Lower leg skin (tissue), 4 donors: ENCODE results near the gene MYLK4. TPM values are rescaled to one million over a fixed set of nuclear protein-coding genes. Genes with fewer than 3 reads are reported as not detected.

Experiments used
- DNase-seq, 2 donors: peaks; one replicate each; pipeline ENCODE4 v3.0.0-alpha.2; 2019; ENCODE audit warnings: low spot score in 2 of 2
- H3K4me3 ChIP-seq: fragments of 200-600 bp; sonication (generic); 2 replicates; pipeline ENCODE4 v1.5.1; 2017; ENCODE audit warnings: mild to moderate bottlenecking, low read depth; ENCODE audit not compliant: poor library complexity, severe bottlenecking
- POLR2A ChIP-seq, 2 donors: fragments of 450-650 bp; IDR thresholded peaks; one replicate each; pipeline ENCODE4 v1.6.1; 2016 to 2017; ENCODE audit warnings: antibody characterized with exemption in 2 of 2, mild to moderate bottlenecking in 1 of 2, moderate library complexity in 1 of 2
- WGBS, 2 donors: methylation state at CpG; one replicate each; pipeline ENCODE4 v1.1.5; 2018; 5-methylcytosine and 5-hydroxymethylcytosine counted together
- intact Hi-C: fragments of 100-400 bp; cut with DNase I; formaldehyde crosslinking; loops from one replicate; pipeline ENCODE4 v1.15.0; 2023; ENCODE audit warnings: low total_unique reads
- total RNA-seq, 4 donors: library from RNA; depleted of rRNA; stranded (reverse); fragments of >200 nt; gene quantifications; one replicate each; pipeline ENCODE4 v1.1.0, GENCODE V29; 2016
- TF ChIP-seq, protein P1 (sequence below), 3 donors: fragments of 450-650 bp; IDR thresholded peaks; one replicate each; pipeline ENCODE4 v1.5.1; 2016; ENCODE audit warnings: antibody characterized with exemption in 3 of 3, mild to moderate bottlenecking in 3 of 3, moderate library complexity in 2 of 3

MYLK4 gene
- total RNA-seq, 4 donors from 2014 or later, result 0.97 to 3.8 (median 2.5) TPM

DNA sequence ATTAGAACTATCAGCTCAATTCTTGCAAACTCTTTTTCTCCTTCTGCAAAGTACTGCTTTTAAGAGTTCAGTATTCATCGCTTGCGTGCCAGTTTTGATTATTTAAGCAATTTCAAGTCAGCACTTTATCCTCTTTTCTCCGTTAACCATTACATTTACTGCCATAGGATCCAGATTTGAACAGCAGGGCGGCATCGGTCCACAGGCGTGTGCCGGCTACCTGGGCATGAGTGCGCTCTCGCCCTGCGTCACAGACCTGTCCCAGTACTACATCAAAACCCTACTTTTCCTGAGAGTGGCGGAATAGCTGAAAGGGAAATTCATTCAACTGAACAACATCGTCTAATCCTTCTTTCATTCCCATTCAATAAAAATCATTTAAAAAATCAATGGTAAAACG lies 53.4 kb downstream of the MYLK4 start:
- TF ChIP-seq, protein P1, sequence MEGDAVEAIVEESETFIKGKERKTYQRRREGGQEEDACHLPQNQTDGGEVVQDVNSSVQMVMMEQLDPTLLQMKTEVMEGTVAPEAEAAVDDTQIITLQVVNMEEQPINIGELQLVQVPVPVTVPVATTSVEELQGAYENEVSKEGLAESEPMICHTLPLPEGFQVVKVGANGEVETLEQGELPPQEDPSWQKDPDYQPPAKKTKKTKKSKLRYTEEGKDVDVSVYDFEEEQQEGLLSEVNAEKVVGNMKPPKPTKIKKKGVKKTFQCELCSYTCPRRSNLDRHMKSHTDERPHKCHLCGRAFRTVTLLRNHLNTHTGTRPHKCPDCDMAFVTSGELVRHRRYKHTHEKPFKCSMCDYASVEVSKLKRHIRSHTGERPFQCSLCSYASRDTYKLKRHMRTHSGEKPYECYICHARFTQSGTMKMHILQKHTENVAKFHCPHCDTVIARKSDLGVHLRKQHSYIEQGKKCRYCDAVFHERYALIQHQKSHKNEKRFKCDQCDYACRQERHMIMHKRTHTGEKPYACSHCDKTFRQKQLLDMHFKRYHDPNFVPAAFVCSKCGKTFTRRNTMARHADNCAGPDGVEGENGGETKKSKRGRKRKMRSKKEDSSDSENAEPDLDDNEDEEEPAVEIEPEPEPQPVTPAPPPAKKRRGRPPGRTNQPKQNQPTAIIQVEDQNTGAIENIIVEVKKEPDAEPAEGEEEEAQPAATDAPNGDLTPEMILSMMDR (IDR thresholded peaks at IDR 0.05), result no peak
- TF ChIP-seq POLR2A (IDR thresholded peaks at IDR 0.05), result no peak
- intact Hi-C loops, result no loop called here
- H3K4me3 ChIP-seq, result no peak overlapping the region
- 94% methylated on average over 13 of the region's 13 CpGs for WGBS, 2 donors
- no peak for DNase-seq

DNA sequence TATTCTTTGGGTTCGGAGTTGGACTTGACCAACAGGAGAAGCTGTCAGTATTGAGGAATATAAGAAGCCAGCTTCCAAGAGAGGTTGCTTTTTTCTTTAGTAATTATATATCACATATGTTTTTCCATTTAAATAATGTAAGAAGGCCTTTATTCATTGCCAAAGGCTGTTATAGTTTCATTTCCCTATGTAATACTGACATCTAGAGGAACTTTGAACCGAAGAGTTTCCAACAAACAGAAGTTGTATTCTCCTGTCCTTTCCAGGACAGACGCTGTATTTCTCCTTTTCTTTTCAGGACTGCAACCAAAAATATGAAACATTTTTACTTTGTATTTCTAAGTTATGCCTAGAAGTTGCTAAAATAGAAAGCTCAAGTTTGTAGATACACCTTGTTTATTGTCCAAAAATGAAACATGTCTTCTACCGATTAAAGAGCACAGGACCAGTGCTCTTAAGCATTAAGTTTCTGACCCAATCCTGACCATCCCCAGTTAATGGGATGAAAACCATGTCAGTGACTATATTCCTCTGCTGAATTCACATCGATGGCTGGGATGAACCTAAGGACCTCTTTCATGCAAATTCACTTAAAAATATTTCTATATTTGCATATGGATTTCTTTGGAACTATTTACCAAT lies 55.1 kb downstream of the MYLK4 start:
- no peak for TF ChIP-seq POLR2A (IDR thresholded peaks at IDR 0.05)
- TF ChIP-seq, protein P1 (IDR thresholded peaks at IDR 0.05), result no peak
- no peak for DNase-seq
- H3K4me3 ChIP-seq, result no peak overlapping the region
- 58 to 65% methylated on average over 5 of the region's 5 CpGs for WGBS, 2 donors
- intact Hi-C loops, result no loop called here

DNA sequence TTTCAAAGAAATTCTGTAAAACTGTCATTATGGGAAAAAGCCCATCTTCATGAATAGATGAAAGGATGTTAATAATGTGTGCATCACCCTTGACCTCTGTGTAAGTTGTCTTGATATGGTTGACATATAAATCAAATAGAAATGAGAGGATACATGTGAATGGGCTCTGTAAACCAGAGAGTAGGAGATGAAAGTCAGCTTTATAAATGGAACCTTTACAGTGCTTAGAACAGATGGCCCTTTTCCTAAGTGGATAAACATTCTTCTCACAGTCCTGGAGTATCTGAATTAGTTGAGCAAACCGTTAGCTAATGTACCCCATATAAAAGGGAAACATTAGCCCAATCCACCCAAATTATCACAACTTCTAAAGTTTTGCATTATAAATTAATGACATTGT lies 57.5 kb downstream of the MYLK4 start:
- no peak overlapping the region for H3K4me3 ChIP-seq
- intact Hi-C loops, result no loop called here
- TF ChIP-seq, protein P1 (IDR thresholded peaks at IDR 0.05), result no peak
- no peak for TF ChIP-seq POLR2A (IDR thresholded peaks at IDR 0.05)
- no peak for DNase-seq
- 69 to 79% methylated on average over 1 of the region's 1 CpG for WGBS, 2 donors

DNA sequence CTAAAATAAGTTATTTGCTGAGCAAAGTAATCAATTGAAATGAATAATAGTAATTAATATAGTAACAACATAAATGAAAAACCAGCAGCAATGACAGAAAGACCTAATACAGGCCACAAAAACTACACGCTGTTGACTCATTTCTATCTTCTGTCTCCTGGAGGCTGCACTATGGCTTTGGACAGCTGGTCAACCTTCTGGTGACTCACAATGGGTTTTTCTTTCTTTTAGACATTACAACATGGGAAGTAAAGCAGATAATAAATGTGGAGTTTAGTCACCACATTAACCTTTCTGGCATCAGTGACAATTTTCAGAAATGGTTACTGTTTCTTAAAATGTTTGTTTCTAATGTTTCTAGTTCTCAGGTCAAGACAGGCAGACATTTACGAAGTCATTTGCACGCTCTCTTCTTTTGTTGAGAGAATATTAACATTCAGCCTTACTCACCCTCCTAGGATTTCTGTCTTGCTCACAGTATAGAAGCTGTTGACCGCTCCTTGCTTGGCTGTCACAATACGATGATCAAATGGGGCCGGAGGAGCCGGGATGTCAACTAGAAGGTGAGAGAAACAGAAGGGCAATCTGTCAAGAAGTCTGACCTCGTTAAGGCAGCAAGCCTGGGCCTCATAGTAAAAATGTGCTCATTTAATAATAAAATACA lies 62.2 kb downstream of the MYLK4 start:
- TF ChIP-seq, protein P1 (IDR thresholded peaks at IDR 0.05), result no peak
- no peak for TF ChIP-seq POLR2A (IDR thresholded peaks at IDR 0.05)
- DNase-seq, result no peak
- intact Hi-C loops, result no loop called here
- WGBS, 2 donors, result 94 to 95% methylated on average over 8 of the region's 8 CpGs
- no peak overlapping the region for H3K4me3 ChIP-seq

DNA sequence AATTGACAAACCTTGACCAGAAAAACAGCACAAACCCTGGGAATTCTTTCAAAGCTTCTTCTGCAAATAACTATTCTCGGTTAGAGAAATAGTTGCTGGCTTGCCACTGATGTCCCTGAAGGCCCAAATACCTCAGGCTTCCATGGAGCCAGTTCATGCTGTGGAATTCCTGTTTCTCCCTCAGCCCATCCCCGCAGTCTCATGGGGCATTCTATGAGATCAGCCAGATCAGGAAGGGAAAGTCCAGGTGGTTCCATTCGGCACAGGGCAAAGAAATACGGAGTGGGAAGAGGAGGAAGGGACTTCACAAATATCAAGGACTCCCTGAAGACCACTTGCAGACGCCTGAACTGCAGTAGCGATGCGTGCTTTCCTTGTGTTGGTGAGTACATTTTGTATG lies 63.3 kb downstream of the MYLK4 start:
- intact Hi-C loops, result no loop called here
- no peak for DNase-seq
- TF ChIP-seq, protein P1 (IDR thresholded peaks at IDR 0.05), result no peak
- TF ChIP-seq POLR2A (IDR thresholded peaks at IDR 0.05), result no peak
- H3K4me3 ChIP-seq, result no peak overlapping the region
- 86 to 90% methylated on average over 7 of the region's 7 CpGs for WGBS, 2 donors
